Umbilical cord (tissue), 2 donors: ENCODE data around the gene TNIP3. TPM values are rescaled to one million over a fixed set of nuclear protein-coding genes. Genes with fewer than 3 reads are reported as not detected.
A peak's percentile ranks its signal among the peaks of the same experiment; 100 is the strongest.

Experiments used
- DNase-seq: peaks from one replicate; pipeline ENCODE4 v3.0.0-alpha.2; 2015; ENCODE audit warnings: low spot score
- total RNA-seq: library from RNA; depleted of rRNA; stranded (reverse); fragments of >200 nt; gene quantifications from one replicate; pipeline ENCODE4 v1.2.3, GENCODE V29; 2014; ENCODE audit warnings: low replicate concordance; ENCODE audit not compliant: insufficient read depth

The TNIP3 gene
- total RNA-seq, 1 donor from 2014 or later: 1.2 TPM

- peak; percentile 2 for DNase-seq
These were observed 24.4 kb downstream of the TNIP3 start for GRCh38 chr4:121139533-121140222.

- DNase-seq: no peak
These were observed 25.9 kb downstream of the TNIP3 start for GRCh38 chr4:121138039-121138825.

DNA sequence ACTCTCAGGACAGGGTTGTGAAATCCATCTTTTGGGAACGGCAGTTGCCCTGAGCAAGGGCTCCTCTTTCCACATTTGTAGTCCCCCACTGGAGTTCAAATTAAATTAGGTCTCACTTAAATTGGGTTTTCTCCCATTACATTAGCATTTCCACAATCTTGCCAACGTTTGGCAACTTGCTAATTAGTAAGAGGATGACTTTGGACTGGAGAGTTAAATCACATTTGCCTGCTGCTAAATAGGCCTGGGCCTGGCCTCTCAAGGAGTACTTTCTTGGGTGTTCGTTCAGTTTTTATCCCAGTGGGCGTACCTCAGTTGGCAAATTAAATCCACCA, 33.8 kb downstream of the TNIP3 start:
- no peak for DNase-seq

DNA sequence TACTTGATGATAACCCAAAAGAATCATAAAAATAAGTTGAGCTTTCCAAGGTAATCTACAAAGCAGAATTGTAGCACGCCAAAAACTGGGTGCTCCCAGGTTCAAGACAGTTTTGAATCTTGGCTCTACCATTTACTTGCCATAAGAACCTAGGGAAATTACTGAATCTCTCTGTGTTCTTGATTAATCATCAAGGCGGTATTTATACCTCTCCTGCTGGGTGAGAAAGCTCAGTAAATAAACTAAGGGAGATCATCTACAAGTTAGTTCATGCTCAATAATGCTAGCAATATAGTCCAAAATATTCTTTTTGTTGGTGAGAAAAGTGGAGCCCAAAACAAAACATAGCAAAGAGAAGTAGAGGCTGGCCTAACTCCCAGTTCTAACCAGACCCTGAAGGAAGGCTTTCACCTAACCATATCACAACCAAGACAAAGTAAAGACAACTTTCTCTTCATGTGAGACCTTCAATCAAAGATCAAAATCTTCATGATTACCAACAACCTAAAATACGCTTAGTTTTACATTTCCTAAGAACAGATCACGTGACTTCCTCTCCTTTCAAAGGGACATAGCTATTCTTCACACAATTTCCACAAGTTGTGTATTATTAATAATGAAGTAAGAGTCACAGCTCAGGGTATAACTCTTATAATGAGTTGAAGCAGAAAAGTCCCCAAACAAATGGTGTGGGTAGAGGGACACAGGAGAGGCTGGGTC, 34.4 kb downstream of the TNIP3 start:
- DNase-seq: no peak

- DNase-seq: no peak
These were observed 37.0 kb downstream of the TNIP3 start for GRCh38 chr4:121127100-121127499.

GRCh38 chr4:121126449-121127006, 37.6 kb downstream of the TNIP3 start:
- DNase-seq: no peak

DNA sequence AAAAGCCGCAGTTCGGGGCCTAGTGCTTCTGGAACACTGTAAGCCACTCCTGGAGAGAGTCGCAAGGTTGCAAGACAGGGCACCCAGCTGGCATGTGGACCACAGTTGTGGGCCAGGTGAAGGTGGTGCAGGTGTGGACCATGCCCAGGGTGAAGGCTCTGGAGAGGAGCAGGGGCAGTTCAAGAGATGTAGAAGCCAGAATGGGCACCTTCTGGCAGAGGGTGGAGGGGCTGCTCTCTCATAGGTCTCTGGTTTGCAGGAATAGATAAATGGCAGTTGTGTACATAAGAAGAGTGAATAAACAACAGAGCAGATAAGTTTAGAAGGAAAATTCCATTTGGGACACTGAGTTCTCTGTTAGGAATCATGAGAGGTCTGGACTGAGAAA, 38.6 kb downstream of the TNIP3 start:
- no peak for DNase-seq

GRCh38 chr4:121122661-121123060, 41.5 kb downstream of the TNIP3 start:
- DNase-seq: no peak

DNA sequence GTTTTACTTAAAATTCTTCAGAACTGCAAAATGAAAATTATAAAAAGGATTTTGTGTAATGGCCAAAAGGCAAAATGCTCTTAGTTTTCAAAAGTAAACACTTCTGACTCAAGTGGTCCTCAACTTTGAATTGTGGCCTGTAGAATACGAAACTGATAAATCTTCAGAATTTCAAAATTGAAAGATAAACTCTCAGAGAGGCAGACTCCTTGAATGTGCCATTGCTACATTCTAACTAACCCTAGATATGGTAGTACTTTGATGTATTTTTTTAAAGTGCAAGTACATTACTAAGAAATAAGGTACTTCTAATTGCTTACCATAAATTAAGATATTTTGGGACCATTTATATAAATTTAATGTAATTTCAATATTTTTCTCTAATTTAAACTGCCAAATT, 44.4 kb downstream of the TNIP3 start:
- no peak for DNase-seq

DNA sequence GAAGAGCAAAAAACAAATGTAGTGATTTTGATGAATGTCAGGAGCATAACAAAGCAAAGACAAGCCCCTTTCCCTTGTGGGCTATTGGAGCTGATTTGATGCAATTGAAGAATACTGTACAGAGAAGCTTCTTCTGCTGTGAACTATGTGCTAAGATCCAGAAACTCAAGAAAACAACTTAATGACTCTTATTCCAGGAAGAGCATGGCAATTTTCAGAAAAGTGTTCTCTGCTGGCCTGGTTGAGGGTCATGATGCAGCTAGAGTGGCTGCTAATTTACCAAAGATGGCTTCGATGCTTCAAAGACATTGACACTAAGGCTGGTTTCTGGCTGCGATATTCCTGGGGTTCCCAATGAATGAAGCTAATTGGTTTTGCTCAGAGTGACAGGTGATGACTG, 45.8 kb downstream of the TNIP3 start:
- no peak for DNase-seq

GRCh38 chr4:121114756-121115155, 49.4 kb downstream of the TNIP3 start:
- DNase-seq: no peak

GRCh38 chr4:121112530-121112929, 51.6 kb downstream of the TNIP3 start:
- DNase-seq: no peak

- DNase-seq: no peak
These were observed 55.6 kb downstream of the TNIP3 start for GRCh38 chr4:121108557-121108956.

GRCh38 chr4:121107507-121107906, 56.6 kb downstream of the TNIP3 start:
- DNase-seq: no peak

DNA sequence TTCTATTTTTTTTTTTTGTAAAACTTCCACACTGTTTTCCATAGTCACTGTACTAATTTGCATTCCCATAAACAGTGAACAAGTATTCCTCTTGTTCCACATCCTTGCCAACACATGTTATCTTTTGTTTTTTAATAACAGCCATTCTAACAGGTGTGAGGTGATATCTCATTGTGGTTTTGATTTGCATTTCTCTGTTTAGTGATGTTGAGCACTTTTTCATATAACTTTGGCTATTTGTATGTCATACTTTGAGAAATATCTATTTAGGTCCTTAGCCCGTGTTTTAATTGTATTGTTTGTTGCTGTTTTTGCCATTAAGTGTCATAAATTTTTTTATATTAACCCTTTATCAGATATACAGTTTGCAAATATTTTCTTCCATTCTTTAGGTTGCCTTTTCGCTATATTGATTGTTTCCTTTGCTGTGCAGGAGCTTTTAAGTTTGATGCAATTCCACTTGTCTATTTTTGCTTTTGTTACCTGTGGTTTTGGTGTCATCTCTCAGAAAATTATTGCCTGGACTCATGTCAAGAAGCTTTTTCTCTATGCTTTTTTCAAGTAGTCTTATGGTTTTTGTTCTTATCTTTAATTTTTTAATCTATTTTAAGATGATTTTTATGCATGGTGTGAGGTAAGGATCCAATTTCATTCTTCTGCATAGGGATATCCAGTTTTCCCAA, 63.9 kb downstream of the TNIP3 start:
- DNase-seq: no peak

DNA sequence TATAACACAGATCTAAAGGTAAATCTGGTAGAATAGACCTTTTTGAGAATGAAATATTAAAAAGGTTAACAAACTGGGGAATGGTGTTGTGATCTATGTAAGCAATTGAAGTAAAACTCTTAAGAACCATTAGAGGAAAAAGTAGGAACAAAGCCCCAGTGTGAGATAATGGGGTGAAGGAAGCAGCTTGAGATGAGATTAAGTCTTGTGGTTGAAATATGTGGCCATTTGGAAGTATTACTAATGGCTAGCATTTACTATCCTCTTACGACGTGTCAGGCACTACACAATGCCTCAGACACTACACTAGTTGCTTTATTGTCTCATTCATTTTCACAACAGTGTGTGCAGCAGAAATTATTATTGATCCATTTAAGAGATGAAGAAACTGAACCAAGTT, 65.9 kb downstream of the TNIP3 start:
- no peak for DNase-seq

- peak; percentile 44 for DNase-seq
These were observed 67.5 kb downstream of the TNIP3 start for GRCh38 chr4:121096629-121097028.

GRCh38 chr4:121096191-121096590, 67.9 kb downstream of the TNIP3 start:
- DNase-seq: no peak

GRCh38 chr4:121094297-121094966, 69.7 kb downstream of the TNIP3 start:
- DNase-seq: no peak

- no peak for DNase-seq
These were observed 70.9 kb downstream of the TNIP3 start for GRCh38 chr4:121093261-121093660.

- no peak for DNase-seq
These were observed 72.2 kb downstream of the TNIP3 start for GRCh38 chr4:121091941-121092340.
